SK-N-SH (cell line): ENCODE measurements around the gene STX2. TPM values are rescaled to one million over a fixed set of nuclear protein-coding genes. Genes with fewer than 3 reads are reported as not detected.
A peak's percentile ranks its signal among the peaks of the same experiment; 100 is the strongest.

Source experiments
- CTCF ChIA-PET: fragments of 300-600, 350-600 bp; formaldehyde crosslinking; extraction: SDS; loops from one replicate; lab custom pipeline; 2021; lab: Yijun Ruan, JAX
- POLR2A ChIA-PET: fragments of 350-600 bp; sonication (Branson Sonifier 250); formaldehyde crosslinking; extraction: SDS; loops from one replicate; lab custom pipeline; 2020; ENCODE audit warnings: antibody characterized with exemption, inconsistent platforms; lab: Yijun Ruan, JAX
- DNase-seq: peaks from one replicate; pipeline ENCODE4 v3.0.0; 2012
- H2AFZ ChIP-seq: fragments of 200-600 bp; sonication (generic); 2 replicates; pipeline ENCODE4 v1.8.1; 2016; ENCODE audit warnings: antibody characterized with exemption, mild to moderate bottlenecking, low read depth
- H3F3A ChIP-seq: fragments of 200-600 bp; sonication (generic); replicated peaks from 2 replicates; pipeline ENCODE3; 2016; ENCODE audit warnings: antibody characterized with exemption, mild to moderate bottlenecking; ENCODE audit not compliant: insufficient read depth
- H3K27ac ChIP-seq, 2 experiments: fragments of 200-500 bp in 1 of 2; fragments of 200-600 bp in 1 of 2; sonication (Bioruptor generic) in 1 of 2; sonication (generic), shearing (Covaris generic) in 1 of 2; 2 replicates each; pipeline versions ENCODE4 v1.5.1 to v1.6.1; 2014 to 2016; ENCODE audit warnings: low read depth in 2 of 2, inconsistent platforms in 1 of 2, low read length in 1 of 2, mild to moderate bottlenecking in 1 of 2, mixed read lengths in 1 of 2
- H3K27me3 ChIP-seq: fragments of 200-600 bp; sonication (generic), shearing (Covaris generic); 2 replicates; pipeline ENCODE4 v1.6.1; 2016; ENCODE audit warnings: mixed run types; ENCODE audit not compliant: insufficient read depth
- H3K36me3 ChIP-seq, 2 experiments: fragments of 200-500 bp in 1 of 2; fragments of 200-600 bp in 1 of 2; sonication (Bioruptor generic) in 1 of 2; sonication (generic) in 1 of 2; replicated peaks in 1 of 2; 2 replicates each; pipeline versions ENCODE3 to v1.5.1; 2014 to 2016; ENCODE audit warnings: low read length in 1 of 2, mild to moderate bottlenecking in 1 of 2; ENCODE audit not compliant: insufficient read depth in 2 of 2, control insufficient read depth in 1 of 2
- H3K4me1 ChIP-seq, 2 experiments: fragments of 200-500 bp in 1 of 2; fragments of 200-600 bp in 1 of 2; sonication (Bioruptor generic) in 1 of 2; sonication (generic), shearing (Covaris generic) in 1 of 2; 2 replicates each; pipeline versions ENCODE4 v1.5.1 to v1.6.1; 2014 to 2016; ENCODE audit warnings: low read depth in 1 of 2, low read length in 1 of 2, mixed run types in 1 of 2; ENCODE audit not compliant: insufficient read depth in 2 of 2, control insufficient read depth in 1 of 2
- H3K4me2 ChIP-seq: fragments of 200-600 bp; sonication (generic), shearing (Covaris generic); 2 replicates; pipeline ENCODE4 v1.6.1; 2017; ENCODE audit warnings: mixed run types
- H3K4me3 ChIP-seq, 2 experiments: fragments of 200-500 bp in 1 of 2; fragments of 200-600 bp in 1 of 2; sonication (Bioruptor generic) in 1 of 2; sonication (generic), shearing (Covaris generic) in 1 of 2; 2 replicates each; pipeline versions ENCODE4 v1.5.1 to v1.8.1; 2014 to 2016; ENCODE audit warnings: low read depth in 2 of 2, inconsistent platforms in 1 of 2, low read length in 1 of 2, mild to moderate bottlenecking in 1 of 2, mixed read lengths in 1 of 2, moderate library complexity in 1 of 2
- H3K79me2 ChIP-seq: fragments of 200-600 bp; sonication (generic); 2 replicates; pipeline ENCODE4 v1.8.1; 2017; ENCODE audit warnings: mild to moderate bottlenecking; ENCODE audit not compliant: insufficient read depth
- H3K9ac ChIP-seq: fragments of 200-600 bp; sonication (generic); 2 replicates; pipeline ENCODE4 v1.6.1; 2017; ENCODE audit warnings: mixed run types
- H3K9me2 ChIP-seq: fragments of 200-600 bp; sonication (generic); 2 replicates; pipeline ENCODE4 v1.6.1; 2017; ENCODE audit warnings: mixed run types
- H3K9me3 ChIP-seq: fragments of 200-600 bp; sonication (generic); 2 replicates; pipeline ENCODE4 v1.6.1; 2017; ENCODE audit warnings: mixed run types, mild to moderate bottlenecking, moderate library complexity
- H4K20me1 ChIP-seq: fragments of 200-600 bp; sonication (generic); 2 replicates; pipeline ENCODE4 v1.6.1; 2017; ENCODE audit warnings: mild to moderate bottlenecking, mixed run types; ENCODE audit not compliant: insufficient read depth
- CHD2 ChIP-seq: fragments of 150-350 bp; IDR thresholded peaks from 2 replicates; pipeline ENCODE4 v1.6.1; 2018; ENCODE audit warnings: low read length; ENCODE audit not compliant: partially characterized antibody
- CTCF ChIP-seq: fragments of 200-600 bp; sonication (generic); IDR thresholded peaks from 2 replicates; pipeline ENCODE4 v1.6.1; 2017; ENCODE audit warnings: antibody characterized with exemption, mild to moderate bottlenecking, moderate library complexity
- ELF1 ChIP-seq: IDR thresholded peaks from 2 replicates; pipeline ENCODE4 v1.4.0; 2012
- EP300 ChIP-seq, 2 experiments: IDR thresholded peaks; 2 replicates each; pipeline versions ENCODE4 v1.4.0 to v1.6.1; 2012; ENCODE audit warnings: borderline replicate concordance in 1 of 2, low read depth in 1 of 2, low read length in 1 of 2
- EZH2phosphoT487 ChIP-seq: fragments of 200-600 bp; sonication (generic); IDR thresholded peaks from 2 replicates; pipeline ENCODE4 v1.6.1; 2017; ENCODE audit warnings: low read depth, mixed run types, mild to moderate bottlenecking, antibody characterized with exemption, moderate library complexity, borderline replicate concordance
- FOXJ3 ChIP-seq: sonication (generic); formaldehyde crosslinking; IDR thresholded peaks from 2 replicates; pipeline ENCODE4 v1.5.1; 2020; ENCODE audit warnings: mild to moderate bottlenecking, missing genetic modification reagents
- FOXM1 ChIP-seq: IDR thresholded peaks from 2 replicates; pipeline ENCODE4 v1.4.0; 2012; ENCODE audit warnings: low read depth, mild to moderate bottlenecking
- GABPA ChIP-seq: IDR thresholded peaks from 2 replicates; pipeline ENCODE4 v1.4.0; 2012; ENCODE audit warnings: low read depth, mild to moderate bottlenecking
- GATA2 ChIP-seq: sonication (generic); formaldehyde crosslinking; IDR thresholded peaks from 2 replicates; pipeline ENCODE4 v1.5.0; 2020; ENCODE audit warnings: mild to moderate bottlenecking, missing genetic modification reagents
- IRF3 ChIP-seq: fragments of 150-350 bp; IDR thresholded peaks from 2 replicates; pipeline ENCODE4 v1.6.1; 2016; ENCODE audit warnings: mild to moderate bottlenecking, low read depth, low read length
- MAX ChIP-seq: IDR thresholded peaks from 2 replicates; pipeline ENCODE4 v1.4.0; 2012; ENCODE audit warnings: low read depth
- MEF2A ChIP-seq: IDR thresholded peaks from 2 replicates; pipeline ENCODE4 v1.4.0; 2012; ENCODE audit warnings: low read depth, borderline replicate concordance
- MXI1 ChIP-seq: IDR thresholded peaks from 2 replicates; pipeline ENCODE4 v1.6.1; 2012; ENCODE audit warnings: mild to moderate bottlenecking, low read depth, low read length, improper control_type of control experiment
- NRF1 ChIP-seq: IDR thresholded peaks from 2 replicates; pipeline ENCODE4 v1.6.1; 2012; ENCODE audit warnings: low read depth, mild to moderate bottlenecking, low read length
- POLR2AphosphoS5 ChIP-seq: IDR thresholded peaks from 2 replicates; pipeline ENCODE4 v1.6.1; 2012; ENCODE audit warnings: low read depth, low read length
- RAD21 ChIP-seq: IDR thresholded peaks from 2 replicates; pipeline ENCODE4 v1.6.1; 2012; ENCODE audit warnings: mild to moderate bottlenecking, low read length
- RCOR1 ChIP-seq: fragments of 150-350 bp; IDR thresholded peaks from 2 replicates; pipeline ENCODE4 v1.6.1; 2017; ENCODE audit warnings: antibody characterized with exemption, low read length
- RFX5 ChIP-seq: IDR thresholded peaks from 2 replicates; pipeline ENCODE4 v1.6.1; 2012; ENCODE audit warnings: mild to moderate bottlenecking, improper control_type of control experiment, low read length
- RXRA ChIP-seq: IDR thresholded peaks from 2 replicates; pipeline ENCODE4 v1.4.0; 2012; ENCODE audit warnings: low read depth, mild to moderate bottlenecking, borderline replicate concordance
- SMC3 ChIP-seq: IDR thresholded peaks from 2 replicates; pipeline ENCODE4 v1.6.1; 2012; ENCODE audit warnings: low read depth, low read length, improper control_type of control experiment
- TAF1 ChIP-seq: IDR thresholded peaks from 2 replicates; pipeline ENCODE4 v1.6.1; 2012; ENCODE audit warnings: low read depth, mild to moderate bottlenecking, low read length, moderate library complexity, borderline replicate concordance
- TEAD4 ChIP-seq: IDR thresholded peaks from 2 replicates; pipeline ENCODE4 v1.4.0; 2012; ENCODE audit warnings: mild to moderate bottlenecking, borderline replicate concordance; ENCODE audit not compliant: insufficient read depth
- USF2 ChIP-seq: fragments of 150-350 bp; IDR thresholded peaks from 2 replicates; pipeline ENCODE4 v1.6.1; 2017; ENCODE audit warnings: antibody characterized with exemption, low read length, low read depth, borderline replicate concordance
- WGBS: methylation state at CpG from one replicate; pipeline ENCODE4 v1.1.6; 2017; ENCODE audit warnings: low lambda C conversion rate; 5-methylcytosine and 5-hydroxymethylcytosine counted together
- polyA plus RNA-seq, 3 experiments: library from polyadenylated mRNA; depleted of rRNA; stranded (reverse); fragments of >200 nt; gene quantifications; 2 replicates each; pipeline ENCODE4 v1.2.3, GENCODE V29; 2012

STX2 gene
- polyA plus RNA-seq, 1 of the 3 experiments (the other 2 are of a cell fraction), result 25.1 TPM

- H3K4me2 ChIP-seq, result no peak overlapping the region
- H3K79me2 ChIP-seq, result peaks cover 31% of the 10 kb centered on the region
- DNase-seq, result peak; percentile 90
- peaks cover 0 to 21% of the 10 kb centered on the region in 2 experiments; a peak in 2 of 4 replicates for H3K4me1 ChIP-seq
- H3K27me3 ChIP-seq, result no peaks in the 10 kb centered on the region
- H3K9me3 ChIP-seq, result no peaks in the 10 kb centered on the region
- POLR2A ChIA-PET, result no interaction called here
- no peaks in the 10 kb centered on the region for H3F3A ChIP-seq
- no peak overlapping the region for H3K27ac ChIP-seq
- no peak overlapping the region for H3K9ac ChIP-seq
- 84% methylated on average over 28 of the region's 58 CpGs for WGBS
- no peak overlapping the region for H2AFZ ChIP-seq
- CTCF ChIA-PET, result interaction anchor here (0.8 to 1.9 kb wide), 5 partner anchors 10 to 21 kb away, joined by 3 to 5 read pairs (median 4); no protein-coding TSS in a partner anchor
- H4K20me1 ChIP-seq, result 0 out of 2 replicates have a peak, but pooled peaks cover 4% of the 10 kb centered on the region
- no peaks in the 10 kb centered on the region for H3K9me2 ChIP-seq
- TF ChIP-seq GATA2 (CRISPR knock-in tag) (no peak), SMC3 (peak; percentile 21; the same call in 1 of the 2 replicates), CHD2 (no peak), IRF3 (no peak), CTCF (peak; percentile 42), TAF1 (no peak), FOXM1 (no peak), POLR2AphosphoS5 (no peak), RAD21 (peak; percentile 31; the same call in 1 of the 2 replicates), EZH2phosphoT487 (no peak), RXRA (no peak), RCOR1 (no peak), ELF1 (no peak)
- peaks cover 16 to 40% of the 10 kb centered on the region in 2 experiments for H3K36me3 ChIP-seq
- H3K4me3 ChIP-seq, result no peak overlapping the region
Observed at GRCh38 chr12:130818635-130819576, 20.1 kb downstream of the STX2 start.

GRCh38 chr12:130818272-130818634, 20.8 kb downstream of the STX2 start:
- DNase-seq, result peak; percentile 37
- no peak overlapping the region for H3K4me3 ChIP-seq
- H3K9ac ChIP-seq, result no peak overlapping the region
- H3K4me2 ChIP-seq, result no peak overlapping the region
- 0 out of 2 replicates have a peak, but pooled peaks cover 4% of the 10 kb centered on the region for H4K20me1 ChIP-seq
- no peak overlapping the region for H3K27ac ChIP-seq
- POLR2A ChIA-PET, result interaction anchor here (0.7 kb wide), 1 partner anchor 13 kb away, joined by 3 read pairs; no protein-coding TSS in a partner anchor
- no peaks in the 10 kb centered on the region for H3K9me3 ChIP-seq
- peaks cover 0 to 21% of the 10 kb centered on the region in 2 experiments; a peak in 2 of 4 replicates for H3K4me1 ChIP-seq
- no peaks in the 10 kb centered on the region for H3K27me3 ChIP-seq
- WGBS, result 81% methylated on average over 9 of the region's 14 CpGs
- H3F3A ChIP-seq, result no peaks in the 10 kb centered on the region
- H2AFZ ChIP-seq, result no peak overlapping the region
- CTCF ChIA-PET, result interaction anchor here (1.0 to 3.3 kb wide), 4 partner anchors 8 to 776 kb away, joined by 3 to 18 read pairs (median 4); no protein-coding TSS in a partner anchor
- peaks cover 25% of the 10 kb centered on the region for H3K79me2 ChIP-seq
- H3K9me2 ChIP-seq, result no peaks in the 10 kb centered on the region
- H3K36me3 ChIP-seq, result peaks cover 16 to 44% of the 10 kb centered on the region in 2 experiments
- TF ChIP-seq USF2, result no peak
- TF ChIP-seq MEF2A, result no peak
- TF ChIP-seq FOXM1, result no peak
- no peak for TF ChIP-seq NRF1
- no peak for TF ChIP-seq CHD2
- TF ChIP-seq GATA2 (CRISPR knock-in tag), result no peak
- no peak for TF ChIP-seq MXI1
- no peak for TF ChIP-seq TEAD4
- no peak for TF ChIP-seq MAX
- no peak for TF ChIP-seq POLR2AphosphoS5
- no peak for TF ChIP-seq RFX5
- TF ChIP-seq GABPA, result no peak
- TF ChIP-seq RXRA, result no peak
- no peak for TF ChIP-seq EP300 (IDR thresholded peaks at IDR 0.05; ENCODE audit: borderline replicate concordance in 1 of 2, low read depth in 1 of 2, low read length in 1 of 2)
- TF ChIP-seq ELF1, result no peak
- TF ChIP-seq FOXJ3 (CRISPR knock-in tag), result no peak
